ENCODE measurements around the gene PDE6A.

GRCh38 chr5:149854866-149855265 is 89.7 kb downstream of the PDE6A start:
- TF ChIP-seq NONO (IDR thresholded peaks at IDR 0.05; ENCODE audit: low read depth in 2 of 2, low read length in 1 of 2) = no peak
- TF ChIP-seq SETDB1 (IDR thresholded peaks at IDR 0.05; ENCODE audit: low read length) = no peak
- no peak for TF ChIP-seq EP300 (IDR thresholded peaks at IDR 0.05; ENCODE audit: low read length)
- TF ChIP-seq YY1 (IDR thresholded peaks at IDR 0.05; ENCODE audit: borderline replicate concordance in 1 of 3, control insufficient read depth in 1 of 3, extremely low read depth in 1 of 3, insufficient read depth in 3 of 3, insufficient read length in 1 of 3, insufficient replicate concordance in 2 of 3, low read depth in 1 of 3, low read length in 2 of 3) = no peak
- TF ChIP-seq E2F8 (IDR thresholded peaks at IDR 0.05; ENCODE audit: low read depth, partially characterized antibody) = no peak
- no peak for TF ChIP-seq TEAD4 (IDR thresholded peaks at IDR 0.05; ENCODE audit: low read length)
- no peak for TF ChIP-seq TEAD4 (CRISPR knock-in tag; IDR thresholded peaks at IDR 0.05; ENCODE audit: borderline replicate concordance)
